T-helper 17 cell (primary cell): Measurements from ENCODE around the gene CGRRF1. TPM values are rescaled to one million over a fixed set of nuclear protein-coding genes. Genes with fewer than 3 reads are reported as not detected.

ENCODE experiments used
- ATAC-seq: fragments of 150-1000 bp; cut with Tn5 transposase; 2 replicates; pipeline ENCODE4 v1.10.0; 2021; ENCODE audit warnings: mild to moderate bottlenecking, moderate library complexity
- DNase-seq, 3 donors: peaks; one replicate each; pipeline versions ENCODE4 v3.0.0 to v3.0.0-alpha.2; 2020 to 2021
- H3K9me3 ChIP-seq: one replicate; pipeline ENCODE4 v1.7.0; 2013; ENCODE audit warnings: low read length, mild to moderate bottlenecking; ENCODE audit not compliant: control insufficient read depth, poor library complexity, severe bottlenecking
- H3K27ac Mint-ChIP-seq: one replicate; pipeline ENCODE4 v1.8.0; 2022; ENCODE audit warnings: mild to moderate bottlenecking, moderate library complexity, mixed read lengths
- H3K27me3 Mint-ChIP-seq: one replicate; pipeline ENCODE4 v1.8.0; 2022; ENCODE audit warnings: mixed read lengths
- H3K36me3 Mint-ChIP-seq: one replicate; pipeline ENCODE4 v1.8.0; 2022; ENCODE audit warnings: low read depth, mixed read lengths
- H3K4me1 Mint-ChIP-seq: one replicate; pipeline ENCODE4 v1.8.0; 2022; ENCODE audit warnings: mild to moderate bottlenecking, mixed read lengths
- H3K4me3 Mint-ChIP-seq: one replicate; pipeline ENCODE4 v1.8.0; 2022; ENCODE audit warnings: mild to moderate bottlenecking, moderate library complexity, mixed read lengths
- total RNA-seq, 4 donors: library from RNA in 2 of 4; stranded (reverse) in 2 of 4; gene quantifications; one replicate each; pipeline ENCODE4 v1.2.3 and lab custom pipeline; 2022 to 2026

CGRRF1 gene
- total RNA-seq, 2 donors from 2014 or later, result 28.3 to 35.8 TPM

DNA sequence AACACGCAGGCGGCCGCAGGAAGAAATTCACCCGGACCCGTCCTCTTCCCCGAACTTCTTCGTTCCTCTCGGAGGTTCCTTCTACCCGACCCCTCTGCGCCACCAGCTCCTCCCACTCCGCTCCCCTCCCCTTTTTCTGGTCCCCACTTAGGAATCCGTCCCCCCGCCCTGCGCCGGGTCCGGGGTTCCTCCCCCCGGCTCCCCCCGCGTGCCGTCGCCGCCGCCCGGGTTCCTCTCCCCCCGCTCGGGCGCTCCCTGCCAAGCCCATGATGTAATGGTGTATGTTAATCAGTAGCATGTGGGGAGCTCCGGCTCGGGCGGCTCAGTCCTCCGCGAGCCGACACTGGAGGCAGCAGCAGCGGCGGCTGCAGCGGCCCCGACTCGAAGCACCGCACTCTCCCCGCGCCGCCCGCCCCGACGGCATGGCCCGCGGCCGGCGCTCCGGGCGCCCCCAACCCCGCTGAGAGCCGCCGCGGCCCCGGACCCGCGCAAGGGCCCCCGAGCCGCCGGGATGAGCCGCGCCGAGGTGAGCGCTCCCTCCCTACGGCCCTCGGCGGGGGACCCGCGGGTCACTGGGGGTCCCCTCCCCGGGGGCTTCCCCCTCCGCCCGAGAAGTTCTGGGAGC, 56.2 kb downstream of the CGRRF1 start:
- peak; percentile 80 for ATAC-seq
- peak overlapping the region; percentile 77 for H3K27ac Mint-ChIP-seq

DNA sequence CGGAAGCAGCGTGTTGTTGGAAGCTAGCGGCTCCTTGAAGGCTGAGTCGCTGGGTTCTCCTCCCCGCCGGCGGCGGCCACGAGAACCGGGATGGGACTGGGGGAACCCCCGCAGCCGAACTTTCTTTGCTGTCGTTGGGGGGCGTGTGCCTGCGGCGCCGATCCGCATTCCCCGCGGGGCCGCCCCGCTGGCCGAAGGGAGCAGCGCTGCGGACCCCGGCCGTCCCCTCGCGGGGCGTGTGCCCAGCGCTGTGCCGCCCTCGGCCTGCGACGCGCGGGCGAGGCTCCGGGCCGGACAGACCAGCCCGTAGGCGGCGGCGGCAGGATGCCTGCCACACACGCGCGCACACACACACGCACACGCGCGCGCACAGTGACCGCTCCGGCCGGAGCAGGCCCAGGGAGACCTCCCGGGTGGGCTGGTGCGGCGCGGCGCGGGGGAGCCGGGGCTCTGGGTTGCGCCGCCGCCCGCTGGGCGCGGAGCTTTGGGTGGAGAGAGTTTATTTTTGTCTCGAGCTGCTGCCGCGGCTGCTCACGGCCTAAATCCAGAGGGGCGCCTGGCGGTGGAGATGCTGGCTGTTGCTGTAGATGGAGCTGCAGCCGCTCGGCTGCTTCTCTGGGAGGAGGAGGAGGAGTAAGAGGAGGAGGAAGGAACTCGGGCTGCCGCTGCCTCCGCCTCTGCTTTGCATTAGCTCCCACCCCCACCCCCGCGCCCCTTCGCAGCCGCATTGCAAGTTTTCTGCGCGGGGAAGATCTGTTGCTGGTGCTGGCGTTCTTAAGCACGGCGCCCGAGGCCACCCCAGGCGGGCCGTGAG, 56.9 kb downstream of the CGRRF1 start, which contains the start of gene SAMD4A:
Gene SAMD4A, plus strand, starts transcription at position 719 of the 814 bp plus-strand sequence. CDS start 789 bp downstream, outside the sequence.
- Mint-ChIP-seq H3K4me1 (peaks cover 12% of the 10 kb centered on the region), H3K4me3 (peak within 1 kb of the TSS; percentile 96), H3K36me3 (no peaks in the 10 kb centered on the region), H3K27ac (peak within 1 kb of the TSS; percentile 80), H3K27me3 (peaks cover 5% of the 10 kb centered on the region)
- ATAC-seq, result peak; percentile 39
- DNase-seq, result peak; percentile 32 to 48 (median 37)
- H3K9me3 ChIP-seq, result no peaks in the 10 kb centered on the region

More for the DNA sequence above, 56.2 kb downstream of the CGRRF1 start:
- no peaks in the 10 kb centered on the region for H3K36me3 Mint-ChIP-seq
- peak overlapping the region; percentile 89 for H3K4me3 Mint-ChIP-seq
- DNase-seq, result peak; percentile 71 to 79 (median 75)
- peaks cover 12% of the 10 kb centered on the region for H3K4me1 Mint-ChIP-seq
- H3K9me3 ChIP-seq, result no peaks in the 10 kb centered on the region
- H3K27me3 Mint-ChIP-seq, result peaks cover 5% of the 10 kb centered on the region

DNA sequence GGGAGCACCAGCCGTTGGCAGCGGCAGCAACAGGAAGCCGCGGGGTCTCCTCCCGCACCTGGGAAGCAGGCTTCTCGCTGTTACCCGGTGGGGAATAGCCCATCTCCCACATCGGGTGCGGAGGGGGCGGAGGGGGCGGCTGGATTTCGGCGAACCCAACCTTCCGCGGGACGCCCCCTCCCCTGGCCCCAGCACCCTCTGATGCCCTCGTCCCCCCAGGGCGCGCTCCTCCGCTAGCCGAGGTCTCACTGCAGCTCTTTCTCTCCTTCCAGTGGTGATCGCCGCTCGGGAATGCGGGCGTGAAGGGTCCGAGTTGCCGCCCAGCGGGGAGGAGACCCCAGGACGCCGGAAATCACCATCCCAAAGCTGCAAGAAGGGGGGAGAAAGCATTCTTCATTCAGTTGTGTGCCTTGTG, 57.5 kb downstream of the CGRRF1 start:
- Mint-ChIP-seq H3K36me3 (no peaks in the 10 kb centered on the region), H3K4me3 (peak overlapping the region; percentile 96), H3K27ac (peak overlapping the region; percentile 80), H3K4me1 (peaks cover 12% of the 10 kb centered on the region), H3K27me3 (peaks cover 3% of the 10 kb centered on the region)
- no peak for DNase-seq
- ATAC-seq, result no peak
- no peaks in the 10 kb centered on the region for H3K9me3 ChIP-seq

DNA sequence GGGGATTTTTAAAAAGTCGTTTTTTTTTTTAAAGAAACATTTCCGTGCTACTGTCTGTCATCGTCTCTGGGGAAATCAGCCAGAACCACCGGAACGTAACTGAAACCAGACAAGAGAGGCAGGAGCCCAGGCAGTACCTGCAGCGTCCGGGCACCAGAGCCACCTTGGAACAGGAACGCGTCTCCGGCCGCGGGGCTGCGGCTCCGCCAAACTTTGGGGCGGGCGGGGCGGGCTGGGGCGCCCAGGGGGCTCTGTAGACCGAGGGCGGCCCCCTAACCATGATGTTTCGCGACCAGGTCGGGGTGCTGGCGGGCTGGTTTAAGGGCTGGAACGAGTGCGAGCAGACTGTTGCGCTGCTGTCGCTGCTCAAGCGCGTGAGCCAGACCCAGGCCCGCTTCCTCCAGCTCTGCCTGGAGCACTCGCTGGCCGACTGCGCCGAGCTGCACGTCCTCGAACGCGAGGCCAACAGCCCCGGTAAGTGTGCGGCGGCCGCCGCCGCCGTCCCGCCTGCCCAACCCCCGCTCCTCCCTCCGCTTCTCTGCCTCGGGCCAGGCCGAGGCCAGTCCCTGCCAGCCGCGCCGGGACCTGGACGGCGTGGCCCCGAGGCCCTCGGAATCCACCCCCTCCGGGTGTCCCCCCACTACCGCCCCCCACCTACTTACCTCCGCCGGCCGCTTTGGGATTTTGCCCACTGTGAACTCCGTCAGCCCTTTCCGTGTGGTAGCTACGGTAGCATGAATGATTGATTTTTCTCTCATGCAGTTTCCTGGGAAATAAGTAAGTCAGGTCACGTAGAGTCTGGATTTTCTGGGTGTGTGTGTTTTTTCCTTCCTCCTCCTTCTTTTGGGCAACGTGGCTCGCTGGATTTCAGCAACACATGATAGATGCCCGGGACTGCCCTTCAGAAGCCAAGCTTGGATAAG, 58.2 kb downstream of the CGRRF1 start:
- H3K9me3 ChIP-seq, result no peaks in the 10 kb centered on the region
- DNase-seq, result peak; percentile 11 to 18 (median 16)
- ATAC-seq, result peak; percentile 27
- Mint-ChIP-seq H3K27me3 (no peaks in the 10 kb centered on the region), H3K27ac (peak overlapping the region; percentile 80), H3K36me3 (no peaks in the 10 kb centered on the region), H3K4me3 (peak overlapping the region; percentile 96), H3K4me1 (peaks cover 12% of the 10 kb centered on the region)

DNA sequence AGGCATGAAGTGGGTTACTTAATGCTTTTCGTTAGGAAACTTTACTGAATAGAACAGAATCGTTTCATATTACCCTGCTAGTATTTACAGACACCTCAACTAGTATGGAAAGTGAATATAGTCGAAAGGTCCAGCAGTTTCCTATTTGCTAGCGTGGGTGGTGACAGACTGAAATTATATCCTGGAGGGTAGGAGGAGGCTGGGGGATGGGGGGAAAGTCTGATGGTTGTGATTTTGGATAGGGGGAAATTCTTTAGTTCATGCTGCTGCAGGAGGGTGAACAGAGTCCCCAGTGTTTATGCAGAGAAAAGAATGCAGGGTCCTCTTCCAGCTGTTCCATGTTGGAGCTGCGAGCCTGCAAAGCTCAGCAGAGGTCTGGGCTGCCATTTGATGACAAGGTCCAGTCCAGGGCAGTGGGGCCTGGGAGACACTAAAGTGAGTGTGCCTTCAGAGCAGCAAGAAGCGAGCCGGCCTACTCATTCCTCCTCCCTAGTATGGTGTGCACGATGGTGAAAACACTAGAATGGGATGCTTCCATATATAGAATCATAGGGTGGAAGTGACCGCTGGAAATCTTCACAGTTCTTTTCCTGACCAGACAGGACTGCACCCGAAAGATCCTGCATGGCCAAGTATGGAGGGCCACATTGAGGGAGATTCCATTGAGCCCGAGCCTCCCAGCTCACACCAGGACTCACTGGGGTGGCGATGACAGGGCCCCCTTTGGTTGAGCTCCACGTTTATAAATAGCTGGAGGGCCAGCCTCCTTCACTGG, 59.3 kb downstream of the CGRRF1 start:
- H3K9me3 ChIP-seq, result no peaks in the 10 kb centered on the region
- ATAC-seq (no peak), DNase-seq (no peak)

DNA sequence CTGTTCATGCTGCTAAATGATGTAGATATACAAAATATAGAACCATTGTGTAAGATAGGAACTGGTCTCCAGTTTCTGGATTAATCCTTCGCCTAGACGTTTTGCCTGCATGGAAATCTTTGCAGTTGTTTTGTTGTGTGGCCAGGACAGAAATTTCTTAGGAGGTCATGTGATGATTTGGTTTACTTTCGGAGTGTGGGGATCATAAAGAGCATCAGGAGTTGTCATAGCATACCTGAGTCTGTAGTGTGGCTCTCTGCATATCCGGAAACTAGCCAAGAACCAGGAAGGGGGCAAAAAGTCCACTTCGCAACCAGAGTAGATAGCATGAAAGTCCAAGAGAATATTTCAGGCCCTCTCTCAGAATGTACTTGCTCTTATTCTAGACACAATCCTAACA, 60.3 kb downstream of the CGRRF1 start:
- Mint-ChIP-seq H3K27me3 (no peaks in the 10 kb centered on the region), H3K4me1 (peaks cover 7% of the 10 kb centered on the region), H3K36me3 (no peaks in the 10 kb centered on the region), H3K27ac (no peak overlapping the region), H3K4me3 (no peak overlapping the region)
- ATAC-seq (no peak), DNase-seq (no peak)
- no peaks in the 10 kb centered on the region for H3K9me3 ChIP-seq

More for the DNA sequence above, 59.3 kb downstream of the CGRRF1 start:
- Mint-ChIP-seq H3K36me3 (no peaks in the 10 kb centered on the region), H3K27ac (no peak overlapping the region), H3K4me3 (peak overlapping the region; percentile 55), H3K27me3 (no peaks in the 10 kb centered on the region), H3K4me1 (peaks cover 12% of the 10 kb centered on the region)

DNA sequence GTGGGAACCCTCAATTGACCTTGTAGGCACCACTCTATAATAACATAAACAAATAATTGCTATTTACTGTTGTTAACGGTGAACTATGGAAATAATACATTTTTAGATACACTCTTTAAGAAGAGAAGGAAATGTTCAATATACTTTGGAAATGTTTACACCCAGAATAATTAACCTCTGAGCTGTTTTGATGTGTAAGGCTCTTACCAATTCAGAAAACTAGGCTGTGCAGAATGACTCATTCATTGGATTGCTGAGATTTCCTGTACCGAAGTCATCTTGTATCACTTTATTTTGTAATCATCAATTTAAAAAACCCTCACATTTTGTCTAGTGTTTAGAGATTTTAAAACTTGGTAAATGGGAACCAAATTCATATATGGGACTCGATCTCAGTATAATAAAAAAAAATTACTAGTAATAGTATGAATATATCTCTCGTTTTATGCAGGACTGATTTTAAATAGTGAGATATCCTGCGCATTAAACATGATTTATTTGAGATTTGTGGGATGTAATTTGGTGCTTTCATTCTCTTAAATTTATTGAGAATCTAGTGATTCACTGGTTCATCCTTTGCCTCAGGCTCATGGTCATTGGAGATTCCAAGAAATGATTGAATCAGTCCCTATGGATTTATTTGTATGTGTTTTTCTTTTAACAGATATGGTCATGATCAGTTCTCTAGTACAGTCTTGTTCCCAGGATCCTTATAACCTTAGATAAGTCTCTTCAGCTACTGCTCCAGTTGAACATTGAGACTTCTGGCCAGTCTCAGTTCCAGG, 61.1 kb downstream of the CGRRF1 start:
- no peak overlapping the region for H3K4me3 Mint-ChIP-seq
- H3K27ac Mint-ChIP-seq, result no peak overlapping the region
- H3K27me3 Mint-ChIP-seq, result peaks cover 2% of the 10 kb centered on the region
- ATAC-seq, result no peak
- peaks cover 4% of the 10 kb centered on the region for H3K4me1 Mint-ChIP-seq
- no peaks in the 10 kb centered on the region for H3K36me3 Mint-ChIP-seq
- no peak for DNase-seq
- H3K9me3 ChIP-seq, result no peaks in the 10 kb centered on the region

DNA sequence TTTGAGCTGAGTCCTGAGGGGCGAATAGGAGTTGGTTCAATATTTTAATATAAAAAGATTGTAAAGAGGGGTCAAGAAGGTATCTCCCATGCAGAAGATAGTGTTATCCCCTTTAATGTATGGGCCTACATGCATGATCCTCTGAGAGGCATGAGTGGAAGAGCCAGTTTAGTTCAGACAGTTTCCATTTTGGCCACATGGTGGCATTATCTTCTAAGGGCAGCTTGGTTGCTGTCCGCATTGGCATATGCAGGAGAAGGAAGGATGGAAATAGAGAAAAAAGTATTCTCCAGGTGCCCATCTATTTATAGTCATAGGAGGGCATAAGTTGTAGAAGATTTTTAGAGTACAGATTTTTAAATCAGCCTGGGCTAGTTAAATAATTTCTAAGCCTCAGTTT, 62.6 kb downstream of the CGRRF1 start:
- ATAC-seq (no peak), DNase-seq (no peak)
- no peak overlapping the region for H3K27ac Mint-ChIP-seq
- peaks cover 6% of the 10 kb centered on the region for H3K4me1 Mint-ChIP-seq
- H3K27me3 Mint-ChIP-seq, result peaks cover 12% of the 10 kb centered on the region
- no peaks in the 10 kb centered on the region for H3K9me3 ChIP-seq
- H3K4me3 Mint-ChIP-seq, result no peak overlapping the region
- H3K36me3 Mint-ChIP-seq, result no peaks in the 10 kb centered on the region

DNA sequence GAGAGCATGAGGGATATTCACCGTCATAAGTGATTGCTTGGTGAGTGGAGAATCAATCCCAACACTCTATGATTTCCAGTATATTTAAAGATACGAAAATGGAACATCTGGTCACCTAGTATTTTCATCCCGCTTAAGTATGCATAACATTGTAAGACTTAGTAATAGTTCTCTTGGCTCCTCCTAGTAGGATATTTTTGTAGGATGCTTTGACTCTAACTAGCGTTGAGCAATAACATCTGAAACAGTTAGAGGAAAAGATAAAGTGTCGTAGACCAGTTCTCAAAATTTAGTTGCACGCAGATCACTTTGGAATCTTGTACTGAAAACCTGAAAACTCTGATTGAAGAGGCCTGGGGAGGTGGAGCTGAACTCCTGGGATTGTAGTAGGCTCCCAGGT, 64.8 kb downstream of the CGRRF1 start:
- DNase-seq (no peak), ATAC-seq (no peak)
- H3K27me3 Mint-ChIP-seq, result peaks cover 12% of the 10 kb centered on the region
- H3K4me3 Mint-ChIP-seq, result no peak overlapping the region
- H3K9me3 ChIP-seq, result no peaks in the 10 kb centered on the region
- H3K36me3 Mint-ChIP-seq, result no peaks in the 10 kb centered on the region
- no peak overlapping the region for H3K27ac Mint-ChIP-seq
- H3K4me1 Mint-ChIP-seq, result peaks cover 6% of the 10 kb centered on the region

DNA sequence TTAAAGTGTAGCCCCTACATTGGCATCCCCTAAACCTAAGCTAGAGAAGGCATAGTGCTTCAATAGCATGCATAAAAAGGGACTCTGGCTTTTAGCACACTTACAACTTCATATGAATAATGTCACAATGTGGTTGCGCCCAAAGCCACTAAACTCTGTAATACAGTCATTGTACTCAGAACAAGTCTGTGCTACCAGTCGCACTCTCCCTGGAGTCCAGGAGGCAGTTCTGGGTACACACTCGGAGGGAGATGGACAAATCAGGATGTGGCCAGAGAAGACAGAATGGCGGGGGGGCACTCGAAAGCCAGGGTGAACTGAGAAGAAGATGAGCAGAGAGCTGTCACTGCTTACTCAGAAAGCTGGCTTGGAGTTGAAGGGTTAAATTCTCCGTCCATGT, 67.8 kb downstream of the CGRRF1 start:
- no peak overlapping the region for H3K27ac Mint-ChIP-seq
- no peak overlapping the region for H3K4me3 Mint-ChIP-seq
- no peak for ATAC-seq
- no peaks in the 10 kb centered on the region for H3K36me3 Mint-ChIP-seq
- H3K27me3 Mint-ChIP-seq, result peaks cover 12% of the 10 kb centered on the region
- peaks cover 6% of the 10 kb centered on the region for H3K4me1 Mint-ChIP-seq
- no peaks in the 10 kb centered on the region for H3K9me3 ChIP-seq
- no peak for DNase-seq

DNA sequence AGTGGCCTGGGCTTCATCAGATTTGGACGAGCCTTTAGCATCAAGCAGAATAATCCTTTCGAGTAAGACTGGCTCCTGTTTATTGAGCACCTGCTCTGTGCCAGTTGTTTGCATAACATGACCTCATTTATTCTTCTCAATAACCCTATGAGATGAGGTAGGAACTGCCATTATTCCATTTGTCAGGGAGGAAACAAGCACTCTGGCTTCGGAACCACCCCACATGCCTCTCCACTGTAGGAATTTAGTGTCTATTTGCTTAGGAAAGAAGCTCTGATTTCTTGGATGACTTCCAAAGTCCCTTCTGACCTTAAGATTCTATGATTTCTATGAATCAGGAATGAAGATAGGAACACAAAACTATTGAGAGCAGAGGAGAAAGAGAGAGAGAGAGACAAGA, 68.3 kb downstream of the CGRRF1 start:
- Mint-ChIP-seq H3K27me3 (peaks cover 12% of the 10 kb centered on the region), H3K4me3 (no peak overlapping the region), H3K27ac (no peak overlapping the region), H3K36me3 (no peaks in the 10 kb centered on the region), H3K4me1 (peaks cover 6% of the 10 kb centered on the region)
- ATAC-seq (no peak), DNase-seq (no peak)
- H3K9me3 ChIP-seq, result no peaks in the 10 kb centered on the region

DNA sequence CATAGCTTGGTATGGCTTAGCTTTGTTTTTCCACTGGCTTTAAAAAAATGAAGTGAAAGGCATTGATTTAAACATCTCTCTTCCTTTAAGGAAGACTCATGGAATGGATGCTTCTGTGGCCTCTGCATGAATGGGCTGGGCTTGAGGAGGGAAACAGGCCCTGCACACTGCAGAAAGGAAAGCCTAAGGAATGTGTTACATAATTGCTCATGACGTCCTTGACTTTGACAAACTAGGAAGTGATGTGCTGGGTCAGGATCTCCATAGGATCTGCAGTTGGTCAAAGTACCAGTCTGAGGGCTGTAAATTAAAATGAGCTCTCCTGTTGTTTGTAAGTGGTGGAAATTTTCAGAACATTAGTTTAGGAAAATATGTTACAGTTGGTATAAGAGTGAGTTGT, 69.9 kb downstream of the CGRRF1 start:
- H3K27me3 Mint-ChIP-seq, result peaks cover 12% of the 10 kb centered on the region
- H3K36me3 Mint-ChIP-seq, result no peaks in the 10 kb centered on the region
- H3K9me3 ChIP-seq, result no peaks in the 10 kb centered on the region
- peaks cover 6% of the 10 kb centered on the region for H3K4me1 Mint-ChIP-seq
- DNase-seq (no peak), ATAC-seq (no peak)
- H3K4me3 Mint-ChIP-seq, result no peak overlapping the region
- H3K27ac Mint-ChIP-seq, result no peak overlapping the region
